Esophagus squamous epithelium (tissue), 4 donors: ENCODE measurements around the gene DMAP1.

Source experiments
- CTCF ChIP-seq, 6 experiments: fragments of 450-650 bp in 4 of 6; fragments of 200-600 bp in 2 of 6; sonication (generic) in 2 of 6; IDR thresholded peaks; one replicate each; pipeline ENCODE4 v1.5.1; 2016 to 2019; ENCODE audit warnings: antibody characterized with exemption in 6 of 6, mild to moderate bottlenecking in 4 of 6, moderate library complexity in 4 of 6
- POLR2A ChIP-seq, 4 donors: fragments of 450-650 bp; IDR thresholded peaks; one replicate each; pipeline ENCODE4 v1.6.1; 2017; ENCODE audit warnings: antibody characterized with exemption in 4 of 4, mild to moderate bottlenecking in 4 of 4, moderate library complexity in 3 of 4

GRCh38 chr1:44251989-44252671, 38.9 kb downstream of the DMAP1 start:
- TF ChIP-seq POLR2A (IDR thresholded peaks at IDR 0.05) (no peak), CTCF (IDR thresholded peaks at IDR 0.05) (no peak)
